NCI-H1694 treated with DMSO at 0.1 percent for 48 hours (cell line): ENCODE data around the gene INSR.
"Not testable (repeated sequence)": the region's sequence is repeated elsewhere in the genome, so short reads cannot be mapped to it uniquely, and the experiment has no call there.

Experiments used
- DNase-seq: peaks from one replicate; lab custom pipeline; 2025; lab: John Stamatoyannopoulos, UW

Gene INSR

GRCh38 chr19:7098701-7099596 lies 195.3 kb downstream of the INSR start:
- peak; percentile 72 for DNase-seq

- no peak for DNase-seq
Measured at GRCh38 chr19:7098096-7098495, 196.1 kb downstream of the INSR start.

DNA sequence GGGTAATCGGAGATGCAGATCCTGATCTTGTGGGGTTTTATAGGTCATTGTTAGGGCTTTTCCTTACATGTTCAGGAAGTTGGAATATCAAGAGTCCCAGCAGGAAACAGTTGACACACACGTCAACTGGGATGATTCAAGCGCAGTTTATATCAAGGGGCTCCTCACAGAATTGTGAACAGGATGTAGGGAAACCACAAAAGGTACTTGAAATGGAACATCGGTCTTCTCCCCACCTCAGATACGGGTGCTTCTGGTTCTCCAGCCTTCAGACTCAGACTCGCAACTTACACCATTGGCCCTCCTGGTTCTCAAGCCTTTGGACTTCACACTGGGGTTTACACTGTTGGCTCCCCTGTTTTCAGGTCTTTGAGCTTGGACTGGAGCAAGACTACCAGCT lies 205.2 kb downstream of the INSR start:
- DNase-seq = no peak

- DNase-seq = no peak
Measured at GRCh38 chr19:7083076-7083956, 210.9 kb downstream of the INSR start.

DNA sequence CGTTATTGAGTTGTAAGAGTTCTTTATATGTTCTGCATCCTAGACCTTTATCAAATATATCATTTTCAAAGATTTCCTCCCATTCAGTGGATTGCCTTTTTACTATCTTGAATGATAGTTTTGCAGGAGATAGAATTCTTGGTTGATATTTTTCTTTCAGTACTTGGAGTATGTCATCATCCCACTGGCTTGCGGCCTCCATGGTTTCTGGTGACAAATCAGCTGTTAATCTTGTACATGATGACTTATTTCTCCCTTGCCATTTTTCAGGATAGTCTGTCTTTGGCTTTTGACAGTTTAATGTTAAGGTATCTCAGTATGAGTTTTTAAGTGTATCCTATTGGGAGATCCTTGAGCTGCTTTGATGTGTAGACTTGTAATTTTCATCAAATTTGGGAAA lies 216.2 kb downstream of the INSR start:
- DNase-seq = no peak

DNA sequence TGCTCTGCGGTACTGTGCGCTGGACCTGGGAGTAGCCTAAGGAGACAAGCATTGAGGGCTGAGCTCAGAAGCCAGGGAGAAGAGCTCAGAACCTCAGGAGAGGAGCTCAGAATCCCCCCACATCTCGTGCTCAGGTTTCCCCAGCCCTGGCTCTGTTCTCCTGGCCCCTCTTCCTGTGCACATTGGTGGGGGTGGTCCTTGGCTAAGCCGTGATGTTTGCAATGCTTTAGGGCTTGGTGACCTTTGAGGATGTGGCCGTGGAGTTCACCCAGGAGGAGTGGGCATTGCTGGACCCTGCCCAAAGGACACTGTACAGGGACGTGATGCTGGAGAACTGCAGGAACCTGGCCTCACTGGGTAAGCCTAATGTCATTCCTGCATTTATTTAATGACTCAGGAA lies 218.1 kb downstream of the INSR start:
- DNase-seq = no peak

DNA sequence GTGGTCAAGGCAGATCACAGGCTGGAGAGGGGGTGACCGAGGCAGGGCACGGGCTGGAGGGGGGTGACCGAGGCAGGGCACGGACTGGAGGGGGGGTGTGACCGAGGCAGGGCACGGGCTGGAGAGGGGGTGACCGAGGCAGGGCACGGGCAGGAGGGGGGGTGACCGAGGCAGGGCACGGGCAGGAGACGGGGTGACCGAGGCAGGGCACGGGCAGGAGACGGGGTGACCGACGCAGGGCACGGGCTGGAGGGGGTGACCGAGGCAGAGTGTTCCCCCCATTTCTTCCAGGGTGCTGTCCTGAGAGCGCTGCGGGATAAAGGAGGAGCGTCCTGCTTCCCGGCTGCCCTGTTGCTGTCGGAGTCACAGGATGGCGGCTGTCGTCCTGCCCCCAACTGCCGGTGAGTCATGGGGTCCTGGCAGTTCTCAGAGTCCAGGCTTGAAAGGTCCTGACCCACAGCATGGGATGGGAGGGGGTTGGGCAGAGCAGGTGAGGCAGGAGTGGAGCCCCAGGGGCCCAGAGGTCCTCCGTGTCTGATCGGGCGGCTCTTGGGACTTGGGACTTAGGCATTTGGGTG lies 219.4 kb downstream of the INSR start:
- no peak for DNase-seq

- DNase-seq = no peak
Measured at GRCh38 chr19:7072541-7072940, 221.7 kb downstream of the INSR start.

DNA sequence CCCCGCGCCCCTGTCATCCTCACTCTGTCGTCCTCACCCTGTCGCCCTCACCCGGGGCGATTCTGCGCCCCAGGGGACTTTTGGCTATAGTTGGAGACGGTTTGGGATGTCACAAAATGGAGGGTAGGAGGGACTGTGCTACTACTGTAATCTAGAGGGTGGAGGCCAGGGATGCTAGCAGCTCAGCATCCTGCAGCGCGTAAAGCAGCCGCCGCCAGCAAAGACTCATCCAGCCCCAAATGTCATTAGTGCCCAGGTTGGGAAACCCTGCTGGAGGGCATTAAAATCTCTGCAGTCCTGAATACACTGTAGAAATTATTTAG lies 224.3 kb downstream of the INSR start:
- DNase-seq = no peak

GRCh38 chr19:7069042-7069903 lies 224.9 kb downstream of the INSR start, which contains the start of gene ZNF557:
ZNF557 (plus strand) TSS chr19:7069703; CDS start chr19:7075075, 5,372 bp downstream.
- DNase-seq = peak; percentile 77

- no peak for DNase-seq
Measured at GRCh38 chr19:7068599-7068998, 225.6 kb downstream of the INSR start.

GRCh38 chr19:7067716-7068115 lies 226.5 kb downstream of the INSR start:
- no peak for DNase-seq

DNA sequence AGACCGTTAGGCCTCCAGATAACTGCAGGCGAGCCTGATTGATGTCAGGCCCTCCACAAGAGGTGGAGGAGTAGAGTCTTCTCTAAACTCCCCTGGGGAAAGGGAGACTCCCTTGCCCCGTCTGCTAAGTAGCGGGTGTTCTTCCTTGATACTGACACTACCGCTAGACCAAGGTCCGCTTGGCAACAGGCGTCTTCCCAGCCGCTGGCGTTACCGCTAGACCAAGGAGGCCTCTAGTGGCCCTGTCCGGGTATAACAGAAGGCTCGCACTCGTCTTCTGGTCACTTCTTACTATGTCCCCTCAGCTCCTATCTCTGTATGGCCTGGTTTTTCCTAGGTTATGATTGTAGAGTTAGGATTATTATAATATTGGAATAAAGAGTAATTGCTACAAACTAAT lies 227.1 kb downstream of the INSR start:
- DNase-seq = not testable (repeated sequence)

- no peak for DNase-seq
Measured at GRCh38 chr19:7063764-7064418, 230.3 kb downstream of the INSR start.

- no peak for DNase-seq
Measured at GRCh38 chr19:7063339-7063738, 230.9 kb downstream of the INSR start.
